ENCODE measurements around the gene FCGBP.
"Not testable (repeated sequence)": the region's sequence is repeated elsewhere in the genome, so short reads cannot be mapped to it uniquely, and the experiment has no call there.

The FCGBP gene

GRCh38 chr19:39934584-39935363 is at the start of gene FCGBP:
TSS of gene FCGBP (minus strand) at chr19:39934634.
- FAIRE-seq = no peak

DNA sequence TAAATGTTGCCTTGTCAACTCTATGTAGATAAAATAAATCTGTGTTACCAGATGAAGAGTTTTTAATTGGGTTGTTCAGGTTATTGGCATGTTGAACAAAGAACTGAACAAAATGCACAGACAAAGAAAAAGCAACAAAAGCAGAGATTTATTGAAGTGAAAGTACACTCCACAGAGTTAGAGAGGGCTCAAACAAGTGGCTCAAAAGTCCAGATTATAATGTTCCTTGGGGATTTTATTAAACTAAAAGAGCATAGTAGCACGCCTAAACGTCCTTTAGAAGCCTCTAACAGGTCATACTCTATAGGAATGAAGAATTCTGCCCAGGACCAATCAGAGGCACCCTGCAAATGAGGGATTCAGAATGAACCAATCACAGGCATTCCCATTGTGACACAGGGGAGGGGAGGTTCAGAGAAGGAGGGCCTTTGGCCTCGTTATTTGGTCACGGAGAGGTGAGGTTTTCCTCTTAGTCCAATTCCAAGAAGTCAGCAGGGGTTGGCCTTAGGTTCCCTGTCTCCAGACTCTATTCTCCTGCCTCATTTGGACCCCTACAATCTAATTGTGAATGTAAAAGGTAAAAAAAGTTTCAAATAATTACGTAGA is 49.4 kb upstream of the FCGBP start:
- no peak for FAIRE-seq

- peak; percentile 25 for FAIRE-seq
Observed at GRCh38 chr19:39982883-39983282, 48.4 kb upstream of the FCGBP start.

DNA sequence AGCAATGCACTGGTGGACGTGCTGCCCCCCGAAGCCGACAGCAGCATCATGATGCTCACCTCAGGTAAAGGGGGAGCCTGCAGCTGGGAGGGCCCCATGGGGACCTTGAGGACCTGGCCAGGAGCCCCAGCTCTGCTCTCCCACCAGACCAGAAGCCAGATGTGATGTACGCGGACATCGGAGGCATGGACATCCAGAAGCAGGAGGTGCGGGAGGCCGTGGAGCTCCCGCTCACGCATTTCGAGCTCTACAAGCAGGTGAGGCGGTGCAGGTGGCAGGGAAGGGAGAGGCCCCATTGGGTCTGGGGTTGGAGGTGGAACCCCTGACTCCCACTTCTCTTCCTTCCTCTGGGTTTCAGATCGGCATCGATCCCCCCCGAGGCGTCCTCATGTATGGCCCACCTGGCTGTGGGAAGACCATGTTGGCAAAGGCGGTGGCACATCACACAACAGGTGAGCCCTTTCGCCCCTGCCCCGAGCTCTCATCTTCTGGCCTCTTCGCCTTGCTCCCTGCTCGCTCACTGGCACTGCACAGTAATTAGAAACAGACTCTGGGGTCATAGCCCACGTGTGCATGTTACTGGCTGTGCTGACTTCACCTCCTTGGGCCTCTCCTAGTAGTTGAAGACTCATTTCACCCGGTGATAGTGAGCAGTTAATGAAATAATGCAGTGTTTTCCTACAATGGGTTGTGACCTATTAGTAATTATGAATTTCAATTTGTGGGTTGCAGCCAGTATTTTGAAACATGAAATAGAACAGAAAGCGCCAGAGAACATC is 40.1 kb upstream of the FCGBP start:
- FAIRE-seq = no peak

DNA sequence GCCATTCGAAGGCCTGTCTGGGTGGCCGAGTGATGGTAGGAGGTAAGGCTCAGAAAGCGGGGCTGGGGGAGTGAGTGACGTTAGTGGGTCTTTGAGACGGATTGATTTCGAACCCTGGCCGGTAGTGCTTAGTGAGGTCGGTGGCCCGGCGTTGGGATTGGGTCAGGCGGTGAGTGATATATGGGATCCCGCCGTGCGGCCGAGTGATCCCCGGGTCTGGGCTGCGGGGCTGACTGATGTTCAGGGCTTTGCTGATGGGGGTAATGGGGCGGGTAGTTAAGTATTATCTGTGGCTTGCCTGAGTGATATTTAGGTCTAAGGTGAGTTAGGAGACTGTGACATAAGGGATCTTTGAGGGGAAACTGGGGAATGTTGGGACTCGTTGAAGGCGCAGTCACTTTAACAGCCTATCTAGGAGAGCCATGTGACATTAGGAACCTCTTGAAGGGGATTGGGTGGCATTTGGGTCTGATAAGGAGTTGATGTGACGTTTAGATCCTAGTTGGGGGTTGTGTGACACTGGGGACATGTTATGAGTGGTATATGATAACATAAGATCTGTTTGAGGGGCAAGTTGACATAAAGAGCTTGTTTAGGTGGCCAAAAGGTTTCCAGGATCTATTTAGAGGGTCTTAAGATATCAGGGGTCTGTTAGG is 37.1 kb upstream of the FCGBP start:
- no peak for FAIRE-seq

DNA sequence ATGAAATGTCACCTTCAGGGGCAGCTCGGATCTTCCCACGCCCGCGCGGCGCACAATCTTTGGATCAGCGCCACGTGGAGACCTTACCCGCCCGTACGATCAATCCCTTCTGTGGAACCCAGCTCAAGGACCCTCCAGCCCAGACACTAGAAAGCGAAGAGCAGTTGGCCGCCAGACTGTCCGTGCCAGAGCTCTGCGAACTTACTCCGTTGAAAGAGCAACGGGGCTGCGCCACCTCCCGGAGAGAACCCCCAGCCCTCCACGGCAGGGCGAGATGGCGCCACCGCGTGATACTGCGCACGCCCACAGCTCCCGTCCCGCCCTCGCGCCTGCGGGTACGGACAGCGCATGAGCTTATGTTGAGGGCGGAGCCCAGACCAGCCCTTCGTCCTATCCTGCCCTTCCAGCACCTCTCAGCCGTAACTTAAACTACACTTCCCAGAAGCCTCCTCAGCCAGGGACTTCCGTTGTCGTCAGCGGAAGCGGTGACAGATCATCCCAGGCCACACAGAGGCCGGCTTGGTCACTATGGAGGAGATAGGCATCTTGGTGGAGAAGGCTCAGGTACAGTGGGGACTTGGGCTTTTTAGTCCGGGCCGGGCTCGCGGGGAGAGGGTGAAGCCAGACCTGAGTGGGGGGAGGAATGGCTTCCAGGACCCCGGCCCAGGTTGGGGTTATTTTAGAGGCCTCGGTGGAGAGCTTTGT is 36.4 kb upstream of the FCGBP start, which contains the start of gene PSMC4:
TSS of gene PSMC4 (plus strand) at position 491 of the 705 bp plus-strand sequence. CDS start at position 529, 38 bp downstream.
- peak; percentile 98 for FAIRE-seq

DNA sequence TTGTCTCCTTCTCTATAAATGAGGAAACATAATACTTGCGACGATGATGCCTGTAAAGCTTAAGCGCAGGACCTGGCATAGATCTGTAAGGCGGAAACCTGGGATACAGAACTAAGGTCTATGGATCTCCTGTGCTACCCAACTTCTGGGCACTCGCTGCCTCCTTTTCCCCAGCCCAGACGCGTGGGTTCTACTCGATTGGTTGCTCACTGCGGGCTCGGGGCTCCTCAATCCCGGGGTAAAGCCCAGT is 35.9 kb upstream of the FCGBP start:
- FAIRE-seq = no peak

DNA sequence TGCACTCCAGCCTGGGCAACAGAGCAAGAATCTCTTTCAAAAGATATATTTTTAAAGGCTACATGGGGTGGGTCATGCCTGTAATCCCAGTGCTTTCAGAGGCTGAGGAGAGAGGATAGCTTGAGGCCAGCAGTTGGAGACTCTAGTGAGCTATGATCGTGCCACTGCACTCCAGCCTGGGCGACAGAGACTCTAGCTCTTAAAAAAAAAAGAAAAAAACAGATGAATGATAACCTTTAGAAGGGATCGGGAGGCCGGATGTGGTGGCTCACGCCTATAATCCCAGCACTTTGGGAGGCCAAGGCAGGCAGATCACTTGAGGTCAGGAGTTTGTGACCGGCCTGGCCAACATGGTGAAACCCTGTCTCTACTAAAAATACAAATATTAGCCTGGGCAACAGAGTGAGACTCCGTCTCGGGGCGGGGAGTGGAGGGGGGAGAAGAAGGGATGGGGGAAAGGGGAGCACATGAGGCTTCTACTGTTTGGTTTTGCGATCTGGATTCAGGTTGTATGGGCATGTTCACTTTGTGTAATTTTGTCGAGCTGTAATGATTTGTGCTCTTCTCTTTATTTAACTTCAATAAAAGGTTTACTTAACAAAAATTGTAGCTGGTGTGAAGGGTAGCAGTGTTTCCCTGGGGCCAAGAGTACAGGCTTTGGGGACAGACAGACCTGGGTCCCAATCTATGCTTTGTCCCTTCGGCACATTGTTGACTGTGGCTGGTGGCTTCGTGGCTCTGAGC is 35.4 kb upstream of the FCGBP start:
- no peak for FAIRE-seq

- FAIRE-seq = no peak
Observed at GRCh38 chr19:39969266-39969665, 34.8 kb upstream of the FCGBP start.

DNA sequence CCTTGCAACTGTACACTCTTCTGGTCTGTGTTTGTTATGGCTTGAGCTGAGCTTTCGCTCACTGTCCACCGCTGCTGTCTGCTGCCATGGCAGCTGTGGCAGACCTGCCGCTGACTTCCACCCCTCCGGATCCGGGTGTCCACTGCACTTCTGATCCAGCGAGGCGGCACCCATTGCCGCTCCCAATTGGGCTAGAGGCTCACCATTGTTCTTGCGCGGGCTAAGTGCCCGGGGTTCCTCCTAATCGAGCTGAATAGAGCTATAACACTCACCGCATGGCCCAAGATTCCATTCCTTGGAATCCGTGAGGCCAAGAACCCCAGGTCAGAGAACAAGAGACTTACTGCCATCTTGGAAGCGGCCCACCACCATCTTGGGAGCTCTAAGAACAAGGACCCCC is 34.4 kb upstream of the FCGBP start:
- no peak for FAIRE-seq

DNA sequence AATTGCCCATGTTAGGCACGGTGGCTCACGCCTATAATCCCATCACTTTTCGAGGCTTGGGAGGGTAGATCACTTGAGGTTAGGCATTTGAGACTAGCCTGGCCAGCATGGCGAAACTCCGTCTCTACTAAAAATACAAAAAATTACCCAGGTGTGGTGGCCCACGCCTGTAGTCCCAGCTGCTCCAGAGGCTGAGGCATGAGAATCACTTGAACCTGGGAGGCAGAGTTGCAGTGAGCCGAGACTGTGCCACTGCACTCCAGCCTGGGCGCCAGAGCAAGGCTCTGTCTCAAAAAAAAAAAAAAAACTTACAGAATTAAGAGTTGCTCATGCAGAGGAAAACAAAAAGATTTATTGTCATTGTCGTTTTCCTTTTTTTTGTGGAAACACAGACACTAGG is 33.1 kb upstream of the FCGBP start:
- no peak for FAIRE-seq

GRCh38 chr19:39966617-39967016 is 32.2 kb upstream of the FCGBP start:
- FAIRE-seq = no peak

- no peak for FAIRE-seq
Observed at GRCh38 chr19:39963898-39964297, 29.5 kb upstream of the FCGBP start.

DNA sequence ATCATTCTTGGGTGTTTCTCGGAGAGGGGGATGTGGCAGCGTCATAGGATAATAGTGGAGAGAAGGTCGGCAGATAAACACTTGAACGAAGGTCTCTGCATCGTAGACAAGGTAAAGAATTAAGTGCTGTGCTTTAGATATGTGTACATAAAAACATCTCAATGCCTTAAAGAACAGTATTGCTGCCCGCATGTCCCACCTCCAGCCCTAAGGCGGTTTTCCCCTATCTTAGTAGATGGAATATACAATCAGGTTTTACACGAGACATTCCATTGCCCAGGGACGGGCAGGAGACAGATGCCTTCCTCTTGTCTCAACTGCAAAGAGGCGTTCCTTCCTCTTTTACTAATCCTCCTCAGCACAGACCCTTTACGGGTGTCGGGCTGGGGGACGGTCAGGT is 25.0 kb upstream of the FCGBP start:
- not testable (repeated sequence) for FAIRE-seq

GRCh38 chr19:39958942-39959341 is 24.5 kb upstream of the FCGBP start:
- not testable (repeated sequence) for FAIRE-seq

DNA sequence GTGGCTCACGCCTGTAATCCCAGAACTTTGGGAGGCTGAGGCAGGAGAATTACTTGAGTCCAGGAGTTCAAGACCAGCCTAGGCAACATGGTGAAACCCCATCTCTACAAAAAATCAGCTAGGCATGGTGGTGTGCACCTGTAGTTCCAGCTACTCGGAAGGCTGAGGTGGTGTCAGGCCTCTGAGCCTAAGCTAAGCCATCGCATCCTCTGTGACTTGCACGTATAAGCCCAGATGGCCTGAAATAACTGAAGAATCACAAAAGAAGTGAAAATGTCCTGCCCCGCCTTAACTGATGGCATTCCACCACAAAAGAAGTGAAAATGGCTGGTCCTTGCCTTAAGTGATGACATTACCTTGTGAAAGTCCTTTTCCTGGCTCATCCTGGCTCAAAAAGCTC is 23.5 kb upstream of the FCGBP start:
- not testable (repeated sequence) for FAIRE-seq

DNA sequence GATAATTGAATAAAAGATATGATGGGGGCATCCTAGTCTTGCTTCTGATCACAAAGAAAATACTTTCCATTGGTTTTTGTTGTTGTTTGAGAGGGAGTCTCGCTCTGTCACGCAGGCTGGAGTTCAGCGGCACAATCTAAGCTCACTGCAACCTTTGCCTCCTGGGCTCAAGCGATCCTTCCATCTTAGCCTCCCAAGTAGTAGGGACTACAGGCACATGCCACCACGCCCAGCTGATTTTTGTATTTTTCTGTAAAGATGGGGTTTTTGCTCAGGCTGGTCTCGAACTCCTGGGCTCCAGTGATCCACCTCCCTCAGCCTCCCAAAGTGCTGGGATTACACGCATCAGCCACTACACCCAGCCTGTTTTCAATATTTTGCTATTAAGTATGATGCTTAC is 19.5 kb upstream of the FCGBP start:
- no peak for FAIRE-seq

GRCh38 chr19:39951686-39952085 is 17.3 kb upstream of the FCGBP start:
- FAIRE-seq = no peak

- FAIRE-seq = no peak
Observed at GRCh38 chr19:39951065-39951650, 16.7 kb upstream of the FCGBP start.

GRCh38 chr19:39949026-39949747 is 14.8 kb upstream of the FCGBP start:
- FAIRE-seq = no peak

GRCh38 chr19:39946532-39946931 is 12.1 kb upstream of the FCGBP start:
- no peak for FAIRE-seq
